ENCODE data around the gene FAM210A.
"Not testable (repeated sequence)": the region's sequence is repeated elsewhere in the genome, so short reads cannot be mapped to it uniquely, and the experiment has no call there.

The FAM210A gene

DNA sequence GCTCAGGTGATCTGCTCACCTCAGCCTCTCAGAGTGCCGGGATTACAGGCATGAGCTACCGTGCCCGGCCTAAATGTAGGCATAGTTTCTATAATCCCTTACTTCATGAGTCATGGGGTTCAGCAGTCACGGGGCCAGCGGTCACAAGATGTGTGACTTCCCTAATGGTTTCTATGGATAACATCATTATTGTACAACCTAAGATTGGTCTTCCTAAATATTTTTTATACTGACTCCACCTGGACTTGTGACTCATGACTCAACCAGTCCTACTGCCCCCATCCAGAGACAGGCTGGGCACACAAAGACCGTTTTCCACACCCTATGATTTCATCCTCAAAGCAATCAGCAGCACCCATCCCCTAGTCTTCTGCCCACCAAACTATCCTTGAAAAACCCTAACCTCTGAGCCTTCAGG is 15.9 kb downstream of the FAM210A start:
- H3K27me3 ChIP-seq (ENCODE audit: control insufficient read depth, insufficient read depth, low read length), result no peaks in the 10 kb centered on the region
- WGBS (ENCODE audit: insufficient coverage, insufficient read length), result no CpG with 5 or more reads among the region's 6 CpGs
- H3K9me3 ChIP-seq (ENCODE audit: control insufficient read depth, insufficient read depth, low read length), result no peaks in the 10 kb centered on the region
- H3K27ac ChIP-seq (ENCODE audit: low read length), result no peak overlapping the region
- H3K4me1 ChIP-seq (ENCODE audit: control insufficient read depth, insufficient read depth, low read length), result peaks cover 1% of the 10 kb centered on the region; the same call in 1 of the 2 replicates
- H3K36me3 ChIP-seq (ENCODE audit: control insufficient read depth, insufficient read depth, low read length), result no peaks in the 10 kb centered on the region
- no peak for DNase-seq (ENCODE audit: low read depth, low spot score)
- no peak overlapping the region for H3K4me3 ChIP-seq (ENCODE audit: low read length)

- Histone ChIP-seq H3K4me1 (ENCODE audit: control insufficient read depth, insufficient read depth, low read length) (no peaks in the 10 kb centered on the region), H3K4me3 (ENCODE audit: low read length) (no peak overlapping the region)
Measured at GRCh38 chr18:13703899-13704298, 22.5 kb downstream of the FAM210A start.

GRCh38 chr18:13700153-13700552 is 26.2 kb downstream of the FAM210A start:
- Histone ChIP-seq H3K4me1 (ENCODE audit: control insufficient read depth, insufficient read depth, low read length) (no peaks in the 10 kb centered on the region), H3K36me3 (ENCODE audit: control insufficient read depth, insufficient read depth, low read length) (no peaks in the 10 kb centered on the region), H3K9me3 (ENCODE audit: control insufficient read depth, insufficient read depth, low read length) (no peaks in the 10 kb centered on the region), H3K4me3 (ENCODE audit: low read length) (no peak overlapping the region), H3K27ac (ENCODE audit: low read length) (no peak overlapping the region), H3K27me3 (ENCODE audit: control insufficient read depth, insufficient read depth, low read length) (no peaks in the 10 kb centered on the region)
- WGBS (ENCODE audit: insufficient coverage, insufficient read length), result no CpG with 5 or more reads among the region's 1 CpG
- no peak for DNase-seq (ENCODE audit: low read depth, low spot score)

More at GRCh38 chr18:13703899-13704298, 22.5 kb downstream of the FAM210A start:
- H3K27ac ChIP-seq (ENCODE audit: low read length), result no peak overlapping the region
- H3K27me3 ChIP-seq (ENCODE audit: control insufficient read depth, insufficient read depth, low read length), result no peaks in the 10 kb centered on the region
- no peaks in the 10 kb centered on the region for H3K36me3 ChIP-seq (ENCODE audit: control insufficient read depth, insufficient read depth, low read length)
- DNase-seq (ENCODE audit: low read depth, low spot score), result no peak
- no peaks in the 10 kb centered on the region for H3K9me3 ChIP-seq (ENCODE audit: control insufficient read depth, insufficient read depth, low read length)
- no CpG with 5 or more reads among the region's 1 CpG for WGBS (ENCODE audit: insufficient coverage, insufficient read length)

GRCh38 chr18:13696961-13697360 is 29.4 kb downstream of the FAM210A start:
- DNase-seq (ENCODE audit: low read depth, low spot score), result no peak
- no CpG with 5 or more reads among the region's 3 CpGs for WGBS (ENCODE audit: insufficient coverage, insufficient read length)
- no peaks in the 10 kb centered on the region for H3K36me3 ChIP-seq (ENCODE audit: control insufficient read depth, insufficient read depth, low read length)
- no peaks in the 10 kb centered on the region for H3K4me1 ChIP-seq (ENCODE audit: control insufficient read depth, insufficient read depth, low read length)
- H3K27me3 ChIP-seq (ENCODE audit: control insufficient read depth, insufficient read depth, low read length), result no peaks in the 10 kb centered on the region
- no peak overlapping the region for H3K4me3 ChIP-seq (ENCODE audit: low read length)
- no peak overlapping the region for H3K27ac ChIP-seq (ENCODE audit: low read length)
- H3K9me3 ChIP-seq (ENCODE audit: control insufficient read depth, insufficient read depth, low read length), result no peaks in the 10 kb centered on the region

DNA sequence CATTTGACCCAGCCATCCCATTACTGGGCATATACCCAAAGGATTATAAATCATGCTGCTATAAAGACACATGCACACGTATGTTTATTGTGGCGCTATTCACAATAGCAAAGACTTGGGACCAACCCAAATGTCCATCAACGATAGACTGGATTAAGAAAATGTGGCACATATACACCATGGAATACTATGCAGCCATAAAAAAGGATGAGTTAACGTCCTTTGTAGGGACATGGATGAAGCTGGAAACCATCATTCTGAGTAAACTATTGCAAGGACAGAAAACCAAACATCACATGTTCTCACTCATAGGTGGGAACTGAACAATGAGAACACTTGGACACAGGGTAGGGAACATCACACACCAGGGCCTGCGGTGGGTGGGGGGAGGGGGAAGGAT is 31.0 kb downstream of the FAM210A start:
- not testable (repeated sequence) for DNase-seq (ENCODE audit: low read depth, low spot score); H3K27me3 ChIP-seq (ENCODE audit: control insufficient read depth, insufficient read depth, low read length); H3K4me3 ChIP-seq (ENCODE audit: low read length); H3K27ac ChIP-seq (ENCODE audit: low read length); H3K9me3 ChIP-seq (ENCODE audit: control insufficient read depth, insufficient read depth, low read length); H3K4me1 ChIP-seq (ENCODE audit: control insufficient read depth, insufficient read depth, low read length); H3K36me3 ChIP-seq (ENCODE audit: control insufficient read depth, insufficient read depth, low read length)
- WGBS (ENCODE audit: insufficient coverage, insufficient read length), result no CpG with 5 or more reads among the region's 5 CpGs

DNA sequence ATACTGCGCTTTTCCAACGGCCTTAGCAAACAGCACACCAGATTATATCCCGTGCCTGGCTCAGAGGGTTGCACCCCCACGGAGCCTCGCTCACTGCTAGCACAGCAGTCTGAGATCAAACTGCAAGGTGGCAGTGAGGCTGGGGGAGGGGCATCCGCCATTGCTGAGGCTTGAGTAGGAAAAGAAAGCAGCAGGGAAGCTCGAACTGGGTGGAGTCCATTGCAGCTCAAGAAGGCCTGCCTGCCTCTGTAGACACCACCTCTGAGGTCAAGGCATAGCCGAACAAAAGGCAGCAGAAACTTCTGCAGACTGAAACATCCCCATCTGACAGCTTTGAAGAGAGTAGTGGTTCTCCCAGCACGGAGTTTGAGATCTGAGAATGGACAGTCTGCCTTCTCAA is 36.3 kb downstream of the FAM210A start:
- DNase-seq (ENCODE audit: low read depth, low spot score); H3K4me3 ChIP-seq (ENCODE audit: low read length); H3K9me3 ChIP-seq (ENCODE audit: control insufficient read depth, insufficient read depth, low read length); H3K27me3 ChIP-seq (ENCODE audit: control insufficient read depth, insufficient read depth, low read length); H3K27ac ChIP-seq (ENCODE audit: low read length); H3K36me3 ChIP-seq (ENCODE audit: control insufficient read depth, insufficient read depth, low read length); H3K4me1 ChIP-seq (ENCODE audit: control insufficient read depth, insufficient read depth, low read length): not testable (repeated sequence)
- no CpG with 5 or more reads among the region's 9 CpGs for WGBS (ENCODE audit: insufficient coverage, insufficient read length)

DNA sequence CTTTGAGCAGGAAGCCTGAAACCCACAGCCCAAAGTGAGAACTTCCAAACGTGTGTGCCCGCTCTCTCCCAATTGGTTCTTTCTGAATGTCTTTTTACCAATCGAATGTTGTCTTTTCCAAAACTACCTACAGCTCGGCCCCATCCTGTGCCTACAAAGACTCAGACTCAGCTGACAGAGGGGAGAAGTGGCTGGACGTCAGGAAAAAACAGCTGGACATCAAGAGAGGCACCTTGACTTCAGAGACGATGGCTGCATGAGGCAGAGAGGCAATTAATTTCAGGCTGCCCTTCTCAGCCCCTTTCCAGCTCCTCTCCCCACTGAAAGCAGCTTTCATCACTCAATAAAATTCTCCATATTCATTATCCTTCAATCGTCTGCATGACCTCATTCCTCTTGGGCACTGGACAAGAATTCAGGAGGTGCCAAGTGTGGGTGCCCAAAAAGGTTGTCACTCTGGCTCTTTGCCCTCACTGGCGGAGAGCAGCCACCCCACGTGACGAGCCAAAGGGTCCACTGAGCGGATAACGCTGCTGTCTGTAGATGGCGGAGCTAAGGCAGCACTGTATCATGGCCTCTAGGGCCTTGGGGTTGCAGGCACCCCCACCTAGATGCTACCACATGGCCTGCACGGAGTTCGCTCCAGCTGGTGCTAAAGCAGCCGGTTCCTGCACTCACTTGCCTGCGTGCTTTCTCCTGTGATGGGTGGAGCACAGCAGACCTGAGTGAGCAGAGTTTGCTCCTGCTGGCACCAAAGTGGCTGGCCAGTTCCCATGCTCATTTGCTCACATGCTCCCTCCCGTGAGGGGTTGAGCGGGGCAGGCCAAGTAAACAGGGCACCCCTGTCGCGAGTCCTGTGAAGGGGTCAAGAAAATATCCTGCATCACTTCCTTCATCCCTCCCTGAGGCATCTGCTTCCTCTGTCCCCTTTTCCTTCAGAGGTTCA is 37.9 kb downstream of the FAM210A start:
- no CpG with 5 or more reads among the region's 21 CpGs for WGBS (ENCODE audit: insufficient coverage, insufficient read length)
- H3K27me3 ChIP-seq (ENCODE audit: control insufficient read depth, insufficient read depth, low read length), result no peaks in the 10 kb centered on the region
- no peaks in the 10 kb centered on the region for H3K36me3 ChIP-seq (ENCODE audit: control insufficient read depth, insufficient read depth, low read length)
- H3K4me3 ChIP-seq (ENCODE audit: low read length), result no peak overlapping the region
- H3K27ac ChIP-seq (ENCODE audit: low read length), result no peak overlapping the region
- DNase-seq (ENCODE audit: low read depth, low spot score), result no peak
- no peaks in the 10 kb centered on the region for H3K4me1 ChIP-seq (ENCODE audit: control insufficient read depth, insufficient read depth, low read length)
- no peaks in the 10 kb centered on the region for H3K9me3 ChIP-seq (ENCODE audit: control insufficient read depth, insufficient read depth, low read length)

DNA sequence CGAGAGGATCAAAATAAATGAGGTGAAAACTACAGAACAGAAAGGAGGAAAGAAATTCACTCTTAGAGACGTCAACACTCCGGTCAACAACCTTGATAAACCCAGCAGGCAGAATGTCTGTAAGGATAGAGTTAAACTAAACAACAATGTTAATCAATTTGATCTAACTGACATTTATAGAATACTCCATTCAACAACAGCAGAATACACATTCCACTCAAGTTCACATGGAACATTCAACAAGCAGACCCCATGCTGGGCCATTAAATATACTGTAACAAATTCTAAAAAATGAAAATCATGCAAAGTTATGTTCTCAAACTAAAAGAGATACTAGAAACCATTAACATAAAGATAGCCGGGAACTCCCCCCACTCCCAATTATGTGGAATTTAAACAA is 41.8 kb downstream of the FAM210A start:
- no peak overlapping the region for H3K4me3 ChIP-seq (ENCODE audit: low read length)
- H3K9me3 ChIP-seq (ENCODE audit: control insufficient read depth, insufficient read depth, low read length), result no peaks in the 10 kb centered on the region
- WGBS (ENCODE audit: insufficient coverage, insufficient read length), result no CpG with 5 or more reads among the region's 4 CpGs
- no peaks in the 10 kb centered on the region for H3K4me1 ChIP-seq (ENCODE audit: control insufficient read depth, insufficient read depth, low read length)
- DNase-seq (ENCODE audit: low read depth, low spot score), result no peak
- H3K27me3 ChIP-seq (ENCODE audit: control insufficient read depth, insufficient read depth, low read length), result no peaks in the 10 kb centered on the region
- no peak overlapping the region for H3K27ac ChIP-seq (ENCODE audit: low read length)
- H3K36me3 ChIP-seq (ENCODE audit: control insufficient read depth, insufficient read depth, low read length), result no peaks in the 10 kb centered on the region

- Histone ChIP-seq H3K9me3 (ENCODE audit: control insufficient read depth, insufficient read depth, low read length) (no peaks in the 10 kb centered on the region), H3K27me3 (ENCODE audit: control insufficient read depth, insufficient read depth, low read length) (no peaks in the 10 kb centered on the region), H3K4me1 (ENCODE audit: control insufficient read depth, insufficient read depth, low read length) (no peaks in the 10 kb centered on the region), H3K4me3 (ENCODE audit: low read length) (no peak overlapping the region), H3K27ac (ENCODE audit: low read length) (no peak overlapping the region), H3K36me3 (ENCODE audit: control insufficient read depth, insufficient read depth, low read length) (no peaks in the 10 kb centered on the region)
- no CpG with 5 or more reads among the region's 6 CpGs for WGBS (ENCODE audit: insufficient coverage, insufficient read length)
- no peak for DNase-seq (ENCODE audit: low read depth, low spot score)
Measured at GRCh38 chr18:13681701-13682100, 44.7 kb downstream of the FAM210A start.

DNA sequence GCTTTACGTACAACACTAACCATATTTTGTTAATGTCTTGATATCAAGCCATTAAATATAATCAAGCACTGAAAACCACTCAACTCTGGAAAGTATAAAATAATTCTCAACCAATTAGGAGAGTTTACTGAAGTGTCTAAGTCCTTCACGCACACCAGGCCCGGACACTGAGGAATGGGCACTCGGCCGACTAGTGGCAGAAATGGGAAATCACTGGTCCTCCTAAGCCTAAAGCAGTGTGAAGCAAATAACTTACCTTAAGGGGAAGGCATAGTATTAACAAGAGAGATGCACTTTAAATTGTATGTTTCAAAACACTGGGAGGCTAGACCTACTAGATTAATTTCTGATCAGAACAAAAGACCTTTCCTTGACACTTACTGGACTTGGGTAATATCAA is 45.7 kb downstream of the FAM210A start:
- H3K27me3 ChIP-seq (ENCODE audit: control insufficient read depth, insufficient read depth, low read length), result no peaks in the 10 kb centered on the region
- peak; percentile 16 for DNase-seq (ENCODE audit: low read depth, low spot score)
- H3K4me3 ChIP-seq (ENCODE audit: low read length), result no peak overlapping the region
- no peaks in the 10 kb centered on the region for H3K9me3 ChIP-seq (ENCODE audit: control insufficient read depth, insufficient read depth, low read length)
- WGBS (ENCODE audit: insufficient coverage, insufficient read length), result no CpG with 5 or more reads among the region's 5 CpGs
- H3K4me1 ChIP-seq (ENCODE audit: control insufficient read depth, insufficient read depth, low read length), result no peaks in the 10 kb centered on the region
- no peak overlapping the region for H3K27ac ChIP-seq (ENCODE audit: low read length)
- H3K36me3 ChIP-seq (ENCODE audit: control insufficient read depth, insufficient read depth, low read length), result no peaks in the 10 kb centered on the region

DNA sequence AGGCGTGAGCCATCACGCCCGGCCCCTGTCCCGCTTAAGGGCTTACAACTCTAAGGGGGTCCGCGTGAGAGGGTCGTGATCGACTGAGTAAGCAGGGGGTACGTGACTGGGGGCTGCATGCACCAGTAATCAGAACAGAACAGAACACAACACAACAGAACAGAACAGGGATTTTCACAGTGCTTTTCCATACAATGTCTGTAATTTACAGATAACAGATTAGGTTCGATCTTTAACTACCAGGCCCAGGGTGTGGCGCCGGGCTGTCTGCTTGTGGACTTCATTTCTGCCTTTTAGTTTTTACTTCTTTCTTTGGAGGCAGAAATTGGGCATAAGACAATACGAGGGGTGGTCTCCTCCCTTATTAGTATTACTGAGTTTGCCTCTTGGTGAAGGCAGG is 49.0 kb downstream of the FAM210A start:
- no CpG with 5 or more reads among the region's 13 CpGs for WGBS (ENCODE audit: insufficient coverage, insufficient read length)

More for the DNA sequence above, 49.0 kb downstream of the FAM210A start:
- not testable (repeated sequence) for DNase-seq (ENCODE audit: low read depth, low spot score); H3K4me3 ChIP-seq (ENCODE audit: low read length); H3K27ac ChIP-seq (ENCODE audit: low read length); H3K36me3 ChIP-seq (ENCODE audit: control insufficient read depth, insufficient read depth, low read length); H3K4me1 ChIP-seq (ENCODE audit: control insufficient read depth, insufficient read depth, low read length); H3K27me3 ChIP-seq (ENCODE audit: control insufficient read depth, insufficient read depth, low read length); H3K9me3 ChIP-seq (ENCODE audit: control insufficient read depth, insufficient read depth, low read length)

All from iPS DF 6.9 (cell line).